ENCODE measurements around the gene SMARCA5. TPM values are rescaled to one million over a fixed set of nuclear protein-coding genes. Genes with fewer than 3 reads are reported as not detected.
A peak's percentile ranks its signal among the peaks of the same experiment; 100 is the strongest.

Gene SMARCA5
- total RNA-seq, 1 donor from 2014 or later = 69.2 TPM

- Mint-ChIP-seq H3K27me3 (peaks cover 16% of the 10 kb centered on the region), H3K36me3 (peaks cover 9% of the 10 kb centered on the region), H3K9me3 (no peaks in the 10 kb centered on the region), H3K4me3 (peak overlapping the region; percentile 96), H3K4me1 (ENCODE audit: unreplicated experiment) (peaks cover 16% of the 10 kb centered on the region), H3K27ac (no peak overlapping the region)
- no peak for TF ChIP-seq CTCF (conservative IDR thresholded peaks at IDR 0.05)
- no peak for DNase-seq (ENCODE audit: extremely low spot score, unreplicated experiment)
These were observed 1.6 kb upstream of the SMARCA5 start for GRCh38 chr4:143511906-143512305.

GRCh38 chr4:143512978-143513313, 556 bp upstream of the SMARCA5 start:
- Mint-ChIP-seq H3K27ac (peak overlapping the region; percentile 100), H3K9me3 (no peaks in the 10 kb centered on the region), H3K4me3 (peak overlapping the region; percentile 96), H3K36me3 (peaks cover 12% of the 10 kb centered on the region), H3K27me3 (peaks cover 11% of the 10 kb centered on the region), H3K4me1 (ENCODE audit: unreplicated experiment) (peaks cover 20% of the 10 kb centered on the region)
- TF ChIP-seq CTCF (conservative IDR thresholded peaks at IDR 0.05) = no peak
- no peak for DNase-seq (ENCODE audit: extremely low spot score, unreplicated experiment)

GRCh38 chr4:143514169-143514495, 630 bp downstream of the SMARCA5 start:
- H3K4me1 Mint-ChIP-seq (ENCODE audit: unreplicated experiment) = peaks cover 24% of the 10 kb centered on the region
- no peak for TF ChIP-seq CTCF (conservative IDR thresholded peaks at IDR 0.05)
- peak overlapping the region; percentile 96 for H3K4me3 Mint-ChIP-seq
- peaks cover 18% of the 10 kb centered on the region for H3K36me3 Mint-ChIP-seq
- DNase-seq (ENCODE audit: extremely low spot score, unreplicated experiment) = no peak
- H3K27ac Mint-ChIP-seq = peak overlapping the region; percentile 100
- peaks cover 4% of the 10 kb centered on the region for H3K27me3 Mint-ChIP-seq
- no peaks in the 10 kb centered on the region for H3K9me3 Mint-ChIP-seq

- Mint-ChIP-seq H3K9me3 (no peaks in the 10 kb centered on the region), H3K4me3 (peak overlapping the region; percentile 96), H3K27ac (peak overlapping the region; percentile 100), H3K4me1 (ENCODE audit: unreplicated experiment) (peaks cover 28% of the 10 kb centered on the region), H3K27me3 (peaks cover 4% of the 10 kb centered on the region), H3K36me3 (peaks cover 21% of the 10 kb centered on the region)
- no peak for TF ChIP-seq CTCF (conservative IDR thresholded peaks at IDR 0.05)
- peak; percentile 74 for DNase-seq (ENCODE audit: extremely low spot score, unreplicated experiment)
These were observed 995 bp downstream of the SMARCA5 start for GRCh38 chr4:143514497-143514896.

- DNase-seq (ENCODE audit: extremely low spot score, unreplicated experiment) = no peak
- no peak for TF ChIP-seq CTCF (conservative IDR thresholded peaks at IDR 0.05)
- no peaks in the 10 kb centered on the region for H3K9me3 Mint-ChIP-seq
- peaks cover 32% of the 10 kb centered on the region for H3K4me1 Mint-ChIP-seq (ENCODE audit: unreplicated experiment)
- H3K27me3 Mint-ChIP-seq = peaks cover under 1% of the 10 kb centered on the region
- H3K4me3 Mint-ChIP-seq = peak overlapping the region; percentile 96
- H3K27ac Mint-ChIP-seq = peak overlapping the region; percentile 100
- H3K36me3 Mint-ChIP-seq = peaks cover 25% of the 10 kb centered on the region
These were observed 1.4 kb downstream of the SMARCA5 start for GRCh38 chr4:143514901-143515300.

GRCh38 chr4:143515905-143516304, 2.4 kb downstream of the SMARCA5 start:
- peaks cover 31% of the 10 kb centered on the region for H3K36me3 Mint-ChIP-seq
- no peaks in the 10 kb centered on the region for H3K27me3 Mint-ChIP-seq
- H3K4me1 Mint-ChIP-seq (ENCODE audit: unreplicated experiment) = peaks cover 33% of the 10 kb centered on the region
- peak overlapping the region; percentile 96 for H3K4me3 Mint-ChIP-seq
- no peak for DNase-seq (ENCODE audit: extremely low spot score, unreplicated experiment)
- H3K9me3 Mint-ChIP-seq = no peaks in the 10 kb centered on the region
- H3K27ac Mint-ChIP-seq = peak overlapping the region; percentile 1
- TF ChIP-seq CTCF (conservative IDR thresholded peaks at IDR 0.05) = no peak
